Measurements from ENCODE around the gene NECAP2.
"Not testable (repeated sequence)": the region's sequence is repeated elsewhere in the genome, so short reads cannot be mapped to it uniquely, and the experiment has no call there.

NECAP2 gene

GRCh38 chr1:16464917-16465625, 24.5 kb downstream of the NECAP2 start:
- no peak overlapping the region for H3K4me3 ChIP-seq (ENCODE audit: low read depth, low read length)
- H3K36me3 ChIP-seq (ENCODE audit: control insufficient read depth, insufficient read depth, low read length), result no peaks in the 10 kb centered on the region

GRCh38 chr1:16468558-16468957, 28.0 kb downstream of the NECAP2 start:
- no peak overlapping the region for H3K4me3 ChIP-seq (ENCODE audit: low read depth, low read length)
- no peaks in the 10 kb centered on the region for H3K36me3 ChIP-seq (ENCODE audit: control insufficient read depth, insufficient read depth, low read length)
- no peaks in the 10 kb centered on the region for H3K27me3 ChIP-seq (ENCODE audit: control insufficient read depth, insufficient read depth, low read length)
- H3K9ac ChIP-seq (ENCODE audit: low read depth, low read length), result no peak overlapping the region
- no peaks in the 10 kb centered on the region for H3K9me3 ChIP-seq (ENCODE audit: control insufficient read depth, insufficient read depth, low read length)
- H3K4me1 ChIP-seq (ENCODE audit: control insufficient read depth, insufficient read depth, low read length), result no peaks in the 10 kb centered on the region

More at GRCh38 chr1:16464917-16465625, 24.5 kb downstream of the NECAP2 start:
- H3K4me1 ChIP-seq (ENCODE audit: control insufficient read depth, insufficient read depth, low read length), result no peaks in the 10 kb centered on the region
- no peak overlapping the region for H3K9ac ChIP-seq (ENCODE audit: low read depth, low read length)
- no peaks in the 10 kb centered on the region for H3K9me3 ChIP-seq (ENCODE audit: control insufficient read depth, insufficient read depth, low read length)
- H3K27me3 ChIP-seq (ENCODE audit: control insufficient read depth, insufficient read depth, low read length), result no peaks in the 10 kb centered on the region

GRCh38 chr1:16474166-16474800, 33.8 kb downstream of the NECAP2 start:
- H3K4me3 ChIP-seq (ENCODE audit: low read depth, low read length), result no peak overlapping the region
- peaks cover 3% of the 10 kb centered on the region for H3K36me3 ChIP-seq (ENCODE audit: control insufficient read depth, insufficient read depth, low read length)
- no peaks in the 10 kb centered on the region for H3K9me3 ChIP-seq (ENCODE audit: control insufficient read depth, insufficient read depth, low read length)
- H3K9ac ChIP-seq (ENCODE audit: low read depth, low read length), result no peak overlapping the region
- no peaks in the 10 kb centered on the region for H3K27me3 ChIP-seq (ENCODE audit: control insufficient read depth, insufficient read depth, low read length)
- no peaks in the 10 kb centered on the region for H3K4me1 ChIP-seq (ENCODE audit: control insufficient read depth, insufficient read depth, low read length)

GRCh38 chr1:16474891-16475290, 34.4 kb downstream of the NECAP2 start:
- H3K4me3 ChIP-seq (ENCODE audit: low read depth, low read length); H3K9ac ChIP-seq (ENCODE audit: low read depth, low read length); H3K9me3 ChIP-seq (ENCODE audit: control insufficient read depth, insufficient read depth, low read length); H3K4me1 ChIP-seq (ENCODE audit: control insufficient read depth, insufficient read depth, low read length); H3K27me3 ChIP-seq (ENCODE audit: control insufficient read depth, insufficient read depth, low read length); H3K36me3 ChIP-seq (ENCODE audit: control insufficient read depth, insufficient read depth, low read length): not testable (repeated sequence)

GRCh38 chr1:16475771-16476770, 35.5 kb downstream of the NECAP2 start:
- not testable (repeated sequence) for H3K4me3 ChIP-seq (ENCODE audit: low read depth, low read length); H3K4me1 ChIP-seq (ENCODE audit: control insufficient read depth, insufficient read depth, low read length); H3K9ac ChIP-seq (ENCODE audit: low read depth, low read length); H3K9me3 ChIP-seq (ENCODE audit: control insufficient read depth, insufficient read depth, low read length); H3K36me3 ChIP-seq (ENCODE audit: control insufficient read depth, insufficient read depth, low read length); H3K27me3 ChIP-seq (ENCODE audit: control insufficient read depth, insufficient read depth, low read length)

GRCh38 chr1:16478091-16478490, 37.6 kb downstream of the NECAP2 start:
- H3K36me3 ChIP-seq (ENCODE audit: control insufficient read depth, insufficient read depth, low read length), result peaks cover 3% of the 10 kb centered on the region
- no peak overlapping the region for H3K4me3 ChIP-seq (ENCODE audit: low read depth, low read length)
- no peak overlapping the region for H3K9ac ChIP-seq (ENCODE audit: low read depth, low read length)
- H3K9me3 ChIP-seq (ENCODE audit: control insufficient read depth, insufficient read depth, low read length), result no peaks in the 10 kb centered on the region
- H3K27me3 ChIP-seq (ENCODE audit: control insufficient read depth, insufficient read depth, low read length), result no peaks in the 10 kb centered on the region
- H3K4me1 ChIP-seq (ENCODE audit: control insufficient read depth, insufficient read depth, low read length), result no peaks in the 10 kb centered on the region

GRCh38 chr1:16483146-16483545, 42.6 kb downstream of the NECAP2 start:
- H3K4me1 ChIP-seq (ENCODE audit: control insufficient read depth, insufficient read depth, low read length); H3K9ac ChIP-seq (ENCODE audit: low read depth, low read length); H3K9me3 ChIP-seq (ENCODE audit: control insufficient read depth, insufficient read depth, low read length); H3K4me3 ChIP-seq (ENCODE audit: low read depth, low read length); H3K36me3 ChIP-seq (ENCODE audit: control insufficient read depth, insufficient read depth, low read length); H3K27me3 ChIP-seq (ENCODE audit: control insufficient read depth, insufficient read depth, low read length): not testable (repeated sequence)

- not testable (repeated sequence) for H3K36me3 ChIP-seq (ENCODE audit: control insufficient read depth, insufficient read depth, low read length); H3K9ac ChIP-seq (ENCODE audit: low read depth, low read length); H3K9me3 ChIP-seq (ENCODE audit: control insufficient read depth, insufficient read depth, low read length); H3K27me3 ChIP-seq (ENCODE audit: control insufficient read depth, insufficient read depth, low read length); H3K4me3 ChIP-seq (ENCODE audit: low read depth, low read length); H3K4me1 ChIP-seq (ENCODE audit: control insufficient read depth, insufficient read depth, low read length)
Observed at GRCh38 chr1:16483639-16484500, 43.3 kb downstream of the NECAP2 start.

- no peaks in the 10 kb centered on the region for H3K9me3 ChIP-seq (ENCODE audit: control insufficient read depth, insufficient read depth, low read length)
- no peak overlapping the region for H3K4me3 ChIP-seq (ENCODE audit: low read depth, low read length)
- no peaks in the 10 kb centered on the region for H3K4me1 ChIP-seq (ENCODE audit: control insufficient read depth, insufficient read depth, low read length)
- no peaks in the 10 kb centered on the region for H3K27me3 ChIP-seq (ENCODE audit: control insufficient read depth, insufficient read depth, low read length)
- H3K36me3 ChIP-seq (ENCODE audit: control insufficient read depth, insufficient read depth, low read length), result peaks cover 9% of the 10 kb centered on the region
- no peak overlapping the region for H3K9ac ChIP-seq (ENCODE audit: low read depth, low read length)
Observed at GRCh38 chr1:16484501-16484835, 43.9 kb downstream of the NECAP2 start.

GRCh38 chr1:16484931-16485330, 44.4 kb downstream of the NECAP2 start:
- Histone ChIP-seq H3K4me1 (ENCODE audit: control insufficient read depth, insufficient read depth, low read length) (no peaks in the 10 kb centered on the region), H3K4me3 (ENCODE audit: low read depth, low read length) (no peak overlapping the region), H3K27me3 (ENCODE audit: control insufficient read depth, insufficient read depth, low read length) (no peaks in the 10 kb centered on the region), H3K36me3 (ENCODE audit: control insufficient read depth, insufficient read depth, low read length) (peaks cover 11% of the 10 kb centered on the region), H3K9ac (ENCODE audit: low read depth, low read length) (no peak overlapping the region), H3K9me3 (ENCODE audit: control insufficient read depth, insufficient read depth, low read length) (no peaks in the 10 kb centered on the region)

- not testable (repeated sequence) for H3K27me3 ChIP-seq (ENCODE audit: control insufficient read depth, insufficient read depth, low read length); H3K9ac ChIP-seq (ENCODE audit: low read depth, low read length); H3K4me3 ChIP-seq (ENCODE audit: low read depth, low read length); H3K9me3 ChIP-seq (ENCODE audit: control insufficient read depth, insufficient read depth, low read length); H3K4me1 ChIP-seq (ENCODE audit: control insufficient read depth, insufficient read depth, low read length)
- H3K36me3 ChIP-seq (ENCODE audit: control insufficient read depth, insufficient read depth, low read length), result peaks cover 11% of the 10 kb centered on the region
Observed at GRCh38 chr1:16486316-16486715, 45.8 kb downstream of the NECAP2 start.

Data from iPS-15b (cell line).